GM18951 (cell line): ENCODE results near the gene CTU1.

Experiments used
- POLR2A ChIP-seq: IDR thresholded peaks from 4 replicates; pipeline ENCODE4 v1.6.1; 2011; ENCODE audit warnings: mild to moderate bottlenecking; ENCODE audit not compliant: insufficient read length, insufficient read depth; ENCODE audit errors: extremely low read depth
- in situ Hi-C: fragments of 300-500 bp; cut with MboI; formaldehyde crosslinking; loops from one replicate; pipeline ENCODE4 v1.12.0; 2022; ENCODE audit warnings: low sequenced_read_pairs, mixed read lengths, inconsistent platforms; ENCODE audit not compliant: unreplicated experiment

CTU1 gene

DNA sequence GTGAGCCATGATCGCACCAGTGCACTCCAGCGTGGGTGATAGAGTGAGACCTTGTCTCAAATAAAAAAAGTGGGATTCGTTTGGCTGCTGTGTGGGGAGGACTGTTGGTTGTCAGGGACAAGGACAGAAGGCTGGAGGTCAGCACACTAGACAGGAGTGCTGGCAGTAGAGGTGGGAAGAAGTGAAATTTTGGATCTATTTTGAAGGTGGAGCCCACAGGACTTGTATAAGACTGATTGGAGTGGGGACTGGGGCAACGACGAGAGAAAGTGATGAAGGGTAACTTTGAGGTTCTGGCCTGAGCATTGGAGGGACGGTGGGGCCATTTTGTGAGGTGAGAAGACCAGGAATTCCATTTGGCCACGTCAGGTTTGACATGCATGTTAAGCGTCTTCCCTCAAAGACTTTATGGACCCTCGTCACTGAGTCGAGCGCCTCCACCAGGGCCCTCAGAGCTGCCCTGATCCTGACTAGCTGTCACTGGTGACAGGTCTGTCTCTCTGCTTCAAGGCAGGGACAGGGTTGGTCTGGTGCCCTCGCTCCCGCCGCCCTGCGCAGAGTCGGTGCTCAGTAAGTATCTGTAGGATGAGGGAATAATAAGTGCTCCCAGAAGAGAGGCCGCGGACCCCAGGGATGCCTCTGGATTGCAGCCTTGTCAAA, 673 bp downstream of the CTU1 start:
- no peak for TF ChIP-seq POLR2A
- in situ Hi-C loops: no loop called here

DNA sequence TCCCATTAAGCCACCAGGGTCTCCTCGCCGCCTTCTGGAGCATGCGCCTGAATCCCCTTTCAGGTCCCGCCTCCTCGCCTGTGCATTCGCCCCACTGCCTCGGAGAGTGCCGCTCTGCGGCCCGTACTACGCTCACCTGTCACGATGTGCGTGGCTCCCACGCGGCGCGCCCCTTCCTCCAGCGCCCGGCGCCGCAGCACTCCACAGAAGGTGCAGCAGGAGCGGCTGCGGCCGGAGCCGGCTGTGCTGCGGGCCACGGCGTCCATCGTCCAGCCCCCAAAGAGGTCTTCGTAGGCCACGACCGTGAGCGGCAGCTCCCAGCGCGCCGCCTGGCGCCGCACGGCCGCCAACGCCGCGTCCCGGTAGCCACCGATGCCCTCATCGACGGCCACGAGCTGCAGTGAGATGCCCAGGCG, 4.3 kb downstream of the CTU1 start:
- TF ChIP-seq POLR2A: no peak
- in situ Hi-C loops: no loop called here

DNA sequence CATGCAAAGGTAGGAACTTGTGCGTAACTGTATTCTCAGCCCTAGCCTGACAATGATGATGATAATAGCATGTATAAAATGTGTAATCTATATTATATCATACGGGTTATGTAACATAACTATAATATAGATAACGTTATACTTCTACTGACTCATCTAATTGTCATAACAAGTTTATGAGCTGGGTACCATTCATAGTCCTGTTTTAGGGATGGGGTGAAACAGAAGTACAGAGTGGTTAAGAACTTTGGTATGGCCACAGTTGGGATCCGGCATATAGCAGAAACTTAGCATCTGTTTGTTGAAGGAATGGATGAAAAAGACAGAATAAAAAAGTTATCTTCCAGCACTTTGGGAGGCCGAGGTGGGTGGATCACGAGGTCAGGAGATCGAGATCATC, 5.2 kb downstream of the CTU1 start:
- in situ Hi-C loops: no loop called here
- TF ChIP-seq POLR2A: no peak

- no peak for TF ChIP-seq POLR2A
- in situ Hi-C loops: no loop called here
These were observed 6.9 kb downstream of the CTU1 start for GRCh38 chr19:51101171-51101865.

GRCh38 chr19:51100601-51101000, 7.6 kb downstream of the CTU1 start:
- in situ Hi-C loops: no loop called here
- no peak for TF ChIP-seq POLR2A

- TF ChIP-seq POLR2A: no peak
- in situ Hi-C loops: no loop called here
These were observed 9.2 kb downstream of the CTU1 start for GRCh38 chr19:51099047-51099382.

GRCh38 chr19:51098365-51099046, 9.7 kb downstream of the CTU1 start:
- in situ Hi-C loops: no loop called here
- TF ChIP-seq POLR2A: no peak

GRCh38 chr19:51097796-51098195, 10.4 kb downstream of the CTU1 start:
- in situ Hi-C loops: no loop called here
- no peak for TF ChIP-seq POLR2A

DNA sequence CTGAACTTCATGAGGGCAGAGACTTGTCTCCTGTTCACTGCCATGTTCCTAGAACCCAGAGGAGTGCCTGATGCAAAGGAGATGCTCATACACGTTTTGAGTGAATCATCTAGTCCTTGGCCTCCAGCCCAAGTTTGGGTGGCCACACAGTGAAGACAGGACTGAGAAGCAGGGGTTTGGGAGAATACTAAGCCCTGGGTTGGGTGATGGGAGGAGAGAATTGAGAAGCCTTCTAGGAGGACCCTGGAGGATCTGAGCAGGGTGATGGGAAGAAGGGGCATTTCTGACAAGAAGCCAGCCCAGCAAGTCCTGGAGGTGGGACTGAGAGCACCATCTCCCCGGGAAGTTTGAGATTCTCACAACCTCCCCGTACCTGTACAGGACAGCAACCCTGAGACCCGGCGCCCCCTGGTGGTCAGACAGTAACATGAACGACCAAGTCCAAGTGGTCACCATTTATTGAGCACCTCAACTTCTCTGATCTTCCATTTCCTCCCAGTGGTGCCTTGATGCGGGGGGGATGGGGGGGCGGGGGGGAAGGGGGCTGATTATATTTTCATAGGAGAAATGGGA, 11.0 kb downstream of the CTU1 start:
- in situ Hi-C loops: no loop called here
- TF ChIP-seq POLR2A: no peak

DNA sequence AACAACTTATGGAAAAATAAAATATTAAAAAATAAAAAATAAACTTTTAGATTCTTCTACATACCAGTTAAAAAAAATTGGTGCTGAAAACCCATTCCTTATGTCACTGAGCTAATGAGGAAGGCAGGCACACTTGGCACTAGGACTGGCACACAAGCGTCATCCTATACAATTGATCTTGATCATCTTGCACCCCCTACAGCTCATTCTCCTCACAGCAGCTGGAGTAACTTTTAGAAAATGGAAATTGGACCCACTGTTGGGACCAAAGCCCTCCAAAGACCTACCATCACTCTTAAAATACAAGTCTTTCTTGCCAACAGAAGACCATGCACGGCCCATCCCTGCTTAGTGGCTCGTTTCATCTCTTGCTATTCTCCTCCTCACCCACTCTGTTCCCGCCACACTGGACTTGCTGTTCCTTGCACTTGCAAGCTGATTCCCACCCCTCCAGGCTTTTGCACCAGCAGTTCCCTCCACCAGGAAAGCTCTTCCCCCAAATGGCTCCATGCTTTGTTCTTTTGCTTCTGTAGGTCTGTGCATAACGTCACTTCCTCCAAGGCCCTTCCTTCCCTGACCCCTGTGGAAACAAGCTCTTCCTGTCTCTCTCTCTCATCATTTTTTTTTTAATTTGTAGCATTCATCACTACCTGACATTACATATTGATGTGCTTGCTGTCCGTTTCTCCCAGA, 11.6 kb downstream of the CTU1 start:
- in situ Hi-C loops: no loop called here
- TF ChIP-seq POLR2A: no peak

DNA sequence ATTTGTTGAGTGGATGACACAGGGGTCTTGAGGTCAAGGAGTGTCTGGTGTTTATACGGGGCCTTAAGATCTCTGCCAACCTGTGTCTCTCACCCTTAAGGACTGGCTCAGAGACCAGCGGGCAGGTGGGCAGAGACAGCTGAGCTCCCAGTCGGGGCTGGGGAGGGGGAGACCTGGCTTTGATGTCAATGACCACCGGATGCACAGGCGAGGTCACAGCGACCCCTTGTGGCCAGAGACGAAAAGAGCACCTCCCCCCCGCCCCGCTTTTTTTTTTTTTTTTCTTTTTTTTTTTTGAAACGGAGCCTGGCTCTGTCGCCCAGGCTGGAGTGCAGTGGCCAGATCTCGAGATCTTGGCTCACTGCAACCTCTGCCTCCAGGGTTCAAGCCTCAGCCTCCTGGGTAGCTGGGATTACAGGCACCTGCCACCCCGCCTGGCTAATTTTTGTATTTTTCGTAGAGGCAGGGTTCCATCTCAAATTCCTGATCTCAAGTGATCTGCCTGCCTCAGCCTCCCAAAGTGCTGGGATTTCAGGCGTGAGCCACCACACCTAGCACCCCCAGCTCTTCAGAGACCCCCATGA, 13.4 kb downstream of the CTU1 start:
- in situ Hi-C loops: no loop called here
- no peak for TF ChIP-seq POLR2A

GRCh38 chr19:51093510-51094345, 14.5 kb downstream of the CTU1 start:
- TF ChIP-seq POLR2A: no peak
- in situ Hi-C loops: no loop called here
